ENCODE measurements around the gene XYLT1. TPM values are rescaled to one million over a fixed set of nuclear protein-coding genes. Genes with fewer than 3 reads are reported as not detected.
A peak's percentile ranks its signal among the peaks of the same experiment; 100 is the strongest.

XYLT1 gene
- total and polyA plus RNA-seq, 2 donors: 2.2 to 3.5 TPM

DNA sequence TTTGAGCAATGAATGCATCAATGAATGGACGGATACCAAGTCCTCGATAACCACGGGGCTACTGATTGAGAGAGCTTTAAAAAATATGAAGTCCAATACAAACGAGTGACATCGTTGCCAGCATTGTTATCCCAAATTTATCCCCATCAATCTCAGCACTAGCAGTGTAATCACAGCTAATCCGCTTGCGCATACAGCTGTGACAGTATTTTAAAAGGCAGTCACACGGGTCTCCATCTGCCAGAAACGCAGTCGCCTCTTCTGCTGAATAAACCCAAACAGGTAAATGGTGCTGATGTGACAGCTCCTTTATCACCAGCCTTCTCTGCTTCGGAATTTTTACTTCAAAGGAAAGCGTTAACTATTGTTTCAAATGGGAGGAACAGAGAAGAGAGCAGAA, 311.1 kb downstream of the XYLT1 start:
- Histone ChIP-seq H3K36me3 (ENCODE audit: control insufficient read depth in 2 of 2, insufficient read depth in 2 of 2, low read length in 1 of 2) (no peaks in the 10 kb centered on the region), H3K9me3 (ENCODE audit: control insufficient read depth in 2 of 2, insufficient read depth in 1 of 2, low read length in 1 of 2) (no peaks in the 10 kb centered on the region), H3K27ac (ENCODE audit: low read depth in 1 of 2, low read length in 1 of 2) (no peak overlapping the region), H3K4me1 (ENCODE audit: control insufficient read depth in 2 of 2, insufficient read depth in 2 of 2, low read length in 2 of 2) (no peaks in the 10 kb centered on the region), H3K27me3 (ENCODE audit: control insufficient read depth in 2 of 2, insufficient read depth in 1 of 2, low read length in 1 of 2) (no peaks in the 10 kb centered on the region), H3K4me3 (ENCODE audit: low read length in 2 of 2) (no peak overlapping the region)
- no peak for DNase-seq (ENCODE audit: low read depth in 6 of 9, low spot score in 9 of 9)
- WGBS: 94% methylated on average over 12 of the region's 12 CpGs

- 99% methylated on average over 1 of the region's 1 CpG for WGBS
- no peak for DNase-seq (ENCODE audit: low read depth in 6 of 9, low spot score in 9 of 9)
- H3K27ac ChIP-seq (ENCODE audit: low read depth in 1 of 2, low read length in 1 of 2): no peak overlapping the region
Measured at GRCh38 chr16:17155936-17156335, 314.8 kb downstream of the XYLT1 start.

DNA sequence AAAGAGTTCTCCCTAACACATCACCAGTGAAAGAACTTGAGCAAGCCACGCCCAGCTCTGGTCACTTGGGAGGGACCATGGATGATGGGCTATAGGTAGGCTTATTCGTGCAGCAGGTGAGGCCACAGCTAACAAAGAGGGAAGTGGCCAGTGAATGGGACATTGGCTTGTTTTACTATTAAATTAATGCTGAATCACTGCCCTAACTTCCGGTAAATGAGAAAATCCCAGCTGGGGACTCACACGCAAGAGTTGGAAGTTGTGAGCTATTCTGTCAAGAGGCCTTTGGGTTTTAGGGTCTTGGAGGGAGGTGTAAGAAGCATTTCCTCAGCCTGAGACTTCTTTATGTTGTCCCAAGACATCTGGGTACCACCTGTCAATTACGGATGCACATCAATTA, 315.3 kb downstream of the XYLT1 start:
- 96% methylated on average over 5 of the region's 5 CpGs for WGBS
- H3K9me3 ChIP-seq (ENCODE audit: control insufficient read depth in 2 of 2, insufficient read depth in 1 of 2, low read length in 1 of 2): no peaks in the 10 kb centered on the region

More at GRCh38 chr16:17155936-17156335, 314.8 kb downstream of the XYLT1 start:
- Histone ChIP-seq H3K4me1 (ENCODE audit: control insufficient read depth in 2 of 2, insufficient read depth in 2 of 2, low read length in 2 of 2) (no peaks in the 10 kb centered on the region), H3K36me3 (ENCODE audit: control insufficient read depth in 2 of 2, insufficient read depth in 2 of 2, low read length in 1 of 2) (no peaks in the 10 kb centered on the region), H3K27me3 (ENCODE audit: control insufficient read depth in 2 of 2, insufficient read depth in 1 of 2, low read length in 1 of 2) (no peaks in the 10 kb centered on the region), H3K4me3 (ENCODE audit: low read length in 2 of 2) (no peak overlapping the region), H3K9me3 (ENCODE audit: control insufficient read depth in 2 of 2, insufficient read depth in 1 of 2, low read length in 1 of 2) (no peaks in the 10 kb centered on the region)

DNA sequence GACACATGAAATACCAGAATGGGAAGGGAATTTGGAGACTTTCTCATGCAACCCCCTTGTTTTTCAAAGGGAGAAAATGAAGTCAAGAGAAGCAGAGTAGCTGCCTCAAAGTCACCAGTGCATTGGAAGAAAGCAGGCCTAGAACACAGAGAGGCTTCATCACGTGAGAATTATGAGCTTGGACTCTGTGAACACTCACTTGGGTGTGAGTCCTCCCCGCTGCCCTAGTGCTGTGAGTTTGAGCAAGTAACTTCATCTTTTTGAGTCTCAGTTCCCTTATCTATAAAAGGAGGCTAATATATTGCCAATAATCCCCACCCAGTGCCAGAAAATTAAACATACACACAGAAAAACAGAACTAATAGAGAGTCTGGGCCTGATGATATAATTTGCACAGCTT, 315.8 kb downstream of the XYLT1 start:
- no peak overlapping the region for H3K27ac ChIP-seq (ENCODE audit: low read depth in 1 of 2, low read length in 1 of 2)
- no peaks in the 10 kb centered on the region for H3K4me1 ChIP-seq (ENCODE audit: control insufficient read depth in 2 of 2, insufficient read depth in 2 of 2, low read length in 2 of 2)
- 96% methylated on average over 2 of the region's 2 CpGs for WGBS
- H3K9me3 ChIP-seq (ENCODE audit: control insufficient read depth in 2 of 2, insufficient read depth in 1 of 2, low read length in 1 of 2): no peaks in the 10 kb centered on the region
- H3K36me3 ChIP-seq (ENCODE audit: control insufficient read depth in 2 of 2, insufficient read depth in 2 of 2, low read length in 1 of 2): no peaks in the 10 kb centered on the region
- H3K27me3 ChIP-seq (ENCODE audit: control insufficient read depth in 2 of 2, insufficient read depth in 1 of 2, low read length in 1 of 2): no peaks in the 10 kb centered on the region
- H3K4me3 ChIP-seq (ENCODE audit: low read length in 2 of 2): no peak overlapping the region
- DNase-seq (ENCODE audit: low read depth in 6 of 9, low spot score in 9 of 9): no peak

More for the DNA sequence above, 315.3 kb downstream of the XYLT1 start:
- Histone ChIP-seq H3K4me1 (ENCODE audit: control insufficient read depth in 2 of 2, insufficient read depth in 2 of 2, low read length in 2 of 2) (no peaks in the 10 kb centered on the region), H3K36me3 (ENCODE audit: control insufficient read depth in 2 of 2, insufficient read depth in 2 of 2, low read length in 1 of 2) (no peaks in the 10 kb centered on the region), H3K4me3 (ENCODE audit: low read length in 2 of 2) (no peak overlapping the region), H3K27ac (ENCODE audit: low read depth in 1 of 2, low read length in 1 of 2) (no peak overlapping the region), H3K27me3 (ENCODE audit: control insufficient read depth in 2 of 2, insufficient read depth in 1 of 2, low read length in 1 of 2) (no peaks in the 10 kb centered on the region)
- DNase-seq (ENCODE audit: low read depth in 6 of 9, low spot score in 9 of 9): no peak

DNA sequence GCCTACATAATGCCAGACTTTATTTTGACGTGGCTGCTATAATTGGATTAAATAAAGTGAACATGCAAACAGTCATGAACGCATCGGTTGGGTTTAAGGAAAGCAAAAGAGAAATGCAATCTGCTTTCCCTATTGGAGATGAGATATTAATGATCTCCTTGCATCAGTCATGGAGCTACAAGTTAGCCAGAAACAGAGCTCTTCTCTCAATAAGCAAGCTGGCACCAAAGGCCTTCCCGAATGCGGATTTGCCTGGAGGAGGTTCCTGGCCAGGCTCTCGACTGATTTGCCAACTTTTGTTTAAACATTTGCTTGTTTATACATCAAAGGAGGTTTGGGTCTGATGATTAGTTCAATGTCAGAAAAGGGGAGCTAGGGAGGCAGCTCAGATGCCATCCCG, 318.4 kb downstream of the XYLT1 start:
- no peaks in the 10 kb centered on the region for H3K4me1 ChIP-seq (ENCODE audit: control insufficient read depth in 2 of 2, insufficient read depth in 2 of 2, low read length in 2 of 2)
- no peaks in the 10 kb centered on the region for H3K36me3 ChIP-seq (ENCODE audit: control insufficient read depth in 2 of 2, insufficient read depth in 2 of 2, low read length in 1 of 2)
- no peak overlapping the region for H3K27ac ChIP-seq (ENCODE audit: low read depth in 1 of 2, low read length in 1 of 2)
- 98% methylated on average over 7 of the region's 7 CpGs for WGBS
- H3K27me3 ChIP-seq (ENCODE audit: control insufficient read depth in 2 of 2, insufficient read depth in 1 of 2, low read length in 1 of 2): no peaks in the 10 kb centered on the region
- no peak overlapping the region for H3K4me3 ChIP-seq (ENCODE audit: low read length in 2 of 2)
- no peaks in the 10 kb centered on the region for H3K9me3 ChIP-seq (ENCODE audit: control insufficient read depth in 2 of 2, insufficient read depth in 1 of 2, low read length in 1 of 2)
- DNase-seq (ENCODE audit: low read depth in 6 of 9, low spot score in 9 of 9): no peak

DNA sequence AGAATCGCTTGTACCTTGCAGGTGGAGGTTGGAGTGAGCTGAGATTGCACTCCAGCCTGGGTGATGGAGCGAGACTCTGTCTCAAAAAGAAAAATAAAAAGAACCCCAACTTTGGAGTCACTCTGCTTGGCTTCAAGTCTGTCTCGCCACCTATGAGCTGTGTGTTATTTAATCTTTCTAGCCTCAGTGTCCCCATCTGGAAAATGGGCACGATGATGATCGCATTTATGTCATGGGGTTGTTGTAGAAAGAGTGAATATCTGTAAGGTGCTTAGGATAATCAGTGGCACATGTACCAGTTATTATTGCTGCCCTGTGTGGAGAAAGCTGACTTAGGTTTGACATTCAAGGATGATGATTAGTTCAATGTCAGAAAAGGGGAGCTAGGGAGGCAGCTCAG, 319.4 kb downstream of the XYLT1 start:
- DNase-seq (ENCODE audit: low read depth in 6 of 9, low spot score in 9 of 9): no peak
- H3K9me3 ChIP-seq (ENCODE audit: control insufficient read depth in 2 of 2, insufficient read depth in 1 of 2, low read length in 1 of 2): no peaks in the 10 kb centered on the region
- H3K27me3 ChIP-seq (ENCODE audit: control insufficient read depth in 2 of 2, insufficient read depth in 1 of 2, low read length in 1 of 2): no peaks in the 10 kb centered on the region
- H3K36me3 ChIP-seq (ENCODE audit: control insufficient read depth in 2 of 2, insufficient read depth in 2 of 2, low read length in 1 of 2): no peaks in the 10 kb centered on the region
- no peak overlapping the region for H3K27ac ChIP-seq (ENCODE audit: low read depth in 1 of 2, low read length in 1 of 2)
- WGBS: 98% methylated on average over 5 of the region's 5 CpGs
- no peak overlapping the region for H3K4me3 ChIP-seq (ENCODE audit: low read length in 2 of 2)
- H3K4me1 ChIP-seq (ENCODE audit: control insufficient read depth in 2 of 2, insufficient read depth in 2 of 2, low read length in 2 of 2): no peaks in the 10 kb centered on the region

GRCh38 chr16:17149904-17150483, 320.8 kb downstream of the XYLT1 start:
- Histone ChIP-seq H3K27ac (ENCODE audit: low read depth in 1 of 2, low read length in 1 of 2) (no peak overlapping the region), H3K4me1 (ENCODE audit: control insufficient read depth in 2 of 2, insufficient read depth in 2 of 2, low read length in 2 of 2) (no peaks in the 10 kb centered on the region), H3K4me3 (ENCODE audit: low read length in 2 of 2) (no peak overlapping the region), H3K27me3 (ENCODE audit: control insufficient read depth in 2 of 2, insufficient read depth in 1 of 2, low read length in 1 of 2) (no peaks in the 10 kb centered on the region), H3K36me3 (ENCODE audit: control insufficient read depth in 2 of 2, insufficient read depth in 2 of 2, low read length in 1 of 2) (no peaks in the 10 kb centered on the region), H3K9me3 (ENCODE audit: control insufficient read depth in 2 of 2, insufficient read depth in 1 of 2, low read length in 1 of 2) (no peaks in the 10 kb centered on the region)
- DNase-seq (ENCODE audit: low read depth in 6 of 9, low spot score in 9 of 9): peak in 2 of 9 donors; percentile 11 to 18
- WGBS: 96% methylated on average over 7 of the region's 7 CpGs

DNA sequence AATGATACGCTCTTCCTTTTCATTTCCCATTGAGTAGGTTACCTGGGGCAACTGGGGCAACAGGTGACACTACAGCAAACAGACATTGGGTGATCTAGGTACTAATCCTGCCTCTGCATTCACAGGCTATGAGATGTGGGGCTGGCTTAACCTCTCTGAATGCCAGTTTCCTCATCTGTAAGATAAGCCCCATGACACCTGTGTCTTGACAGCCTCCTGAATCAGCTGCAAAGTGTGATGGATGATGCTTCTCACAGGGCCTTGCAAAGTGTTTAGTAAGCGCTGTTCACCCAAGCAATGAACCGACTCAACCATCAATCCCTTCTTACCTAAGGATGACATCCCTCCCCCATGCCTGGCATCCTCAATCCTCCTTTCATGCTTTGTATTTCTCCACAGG, 322.8 kb downstream of the XYLT1 start:
- WGBS: 96% methylated on average over 3 of the region's 3 CpGs
- H3K4me1 ChIP-seq (ENCODE audit: control insufficient read depth in 2 of 2, insufficient read depth in 2 of 2, low read length in 2 of 2): no peaks in the 10 kb centered on the region
- no peak overlapping the region for H3K27ac ChIP-seq (ENCODE audit: low read depth in 1 of 2, low read length in 1 of 2)
- H3K36me3 ChIP-seq (ENCODE audit: control insufficient read depth in 2 of 2, insufficient read depth in 2 of 2, low read length in 1 of 2): no peaks in the 10 kb centered on the region
- no peak for DNase-seq (ENCODE audit: low read depth in 6 of 9, low spot score in 9 of 9)
- H3K4me3 ChIP-seq (ENCODE audit: low read length in 2 of 2): no peak overlapping the region
- no peaks in the 10 kb centered on the region for H3K27me3 ChIP-seq (ENCODE audit: control insufficient read depth in 2 of 2, insufficient read depth in 1 of 2, low read length in 1 of 2)
- no peaks in the 10 kb centered on the region for H3K9me3 ChIP-seq (ENCODE audit: control insufficient read depth in 2 of 2, insufficient read depth in 1 of 2, low read length in 1 of 2)

DNA sequence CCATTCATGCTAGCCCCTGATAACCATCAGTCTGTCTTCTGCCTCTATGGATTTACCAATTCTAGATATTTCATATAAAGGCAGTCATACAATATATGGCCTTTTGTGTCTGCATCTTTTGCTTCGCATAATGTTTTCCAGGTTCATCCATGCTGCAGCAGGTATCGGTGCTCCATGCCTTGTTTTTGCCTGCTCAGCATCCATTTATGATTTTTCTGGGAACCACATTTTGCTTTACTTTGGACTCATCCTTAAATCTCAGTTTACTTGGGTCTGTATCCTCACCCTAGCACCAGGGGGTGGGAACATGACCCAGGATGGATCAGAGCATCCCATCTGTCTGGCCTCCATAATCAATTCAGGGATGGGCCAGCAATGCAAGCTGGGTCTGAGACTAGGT, 325.7 kb downstream of the XYLT1 start:
- 96% methylated on average over 2 of the region's 2 CpGs for WGBS
- no peaks in the 10 kb centered on the region for H3K9me3 ChIP-seq (ENCODE audit: control insufficient read depth in 2 of 2, insufficient read depth in 1 of 2, low read length in 1 of 2)
- DNase-seq (ENCODE audit: low read depth in 6 of 9, low spot score in 9 of 9): no peak
- H3K4me3 ChIP-seq (ENCODE audit: low read length in 2 of 2): no peak overlapping the region
- no peaks in the 10 kb centered on the region for H3K36me3 ChIP-seq (ENCODE audit: control insufficient read depth in 2 of 2, insufficient read depth in 2 of 2, low read length in 1 of 2)
- H3K27me3 ChIP-seq (ENCODE audit: control insufficient read depth in 2 of 2, insufficient read depth in 1 of 2, low read length in 1 of 2): no peaks in the 10 kb centered on the region
- H3K27ac ChIP-seq (ENCODE audit: low read depth in 1 of 2, low read length in 1 of 2): no peak overlapping the region
- no peaks in the 10 kb centered on the region for H3K4me1 ChIP-seq (ENCODE audit: control insufficient read depth in 2 of 2, insufficient read depth in 2 of 2, low read length in 2 of 2)

GRCh38 chr16:17144431-17144830, 326.3 kb downstream of the XYLT1 start:
- no peak for DNase-seq (ENCODE audit: low read depth in 6 of 9, low spot score in 9 of 9)
- Histone ChIP-seq H3K4me3 (ENCODE audit: low read length in 2 of 2) (no peak overlapping the region), H3K27me3 (ENCODE audit: control insufficient read depth in 2 of 2, insufficient read depth in 1 of 2, low read length in 1 of 2) (no peaks in the 10 kb centered on the region), H3K27ac (ENCODE audit: low read depth in 1 of 2, low read length in 1 of 2) (no peak overlapping the region), H3K9me3 (ENCODE audit: control insufficient read depth in 2 of 2, insufficient read depth in 1 of 2, low read length in 1 of 2) (no peaks in the 10 kb centered on the region), H3K36me3 (ENCODE audit: control insufficient read depth in 2 of 2, insufficient read depth in 2 of 2, low read length in 1 of 2) (no peaks in the 10 kb centered on the region), H3K4me1 (ENCODE audit: control insufficient read depth in 2 of 2, insufficient read depth in 2 of 2, low read length in 2 of 2) (no peaks in the 10 kb centered on the region)
- 94% methylated on average over 4 of the region's 4 CpGs for WGBS

Measured in thymus (tissue), 11 donors.